ENCODE measurements around the gene MMP14. TPM values are rescaled to one million over a fixed set of nuclear protein-coding genes. Genes with fewer than 3 reads are reported as not detected.
A peak's percentile ranks its signal among the peaks of the same experiment; 100 is the strongest.
"Not testable (repeated sequence)": the region's sequence is repeated elsewhere in the genome, so short reads cannot be mapped to it uniquely, and the experiment has no call there.

The MMP14 gene
- total RNA-seq, 1 donor = 188 TPM

- peak; percentile 85 for TF ChIP-seq CTCF (IDR thresholded peaks at IDR 0.05; ENCODE audit: insufficient read depth, low read depth, low read length)
- DNase-seq (ENCODE audit: low read depth) = peak; percentile 91
- peak overlapping the region; percentile 40 for H3K4me3 ChIP-seq (ENCODE audit: low read depth, low read length)
These were observed 13.8 kb upstream of the MMP14 start for GRCh38 chr14:22822571-22823098.

GRCh38 chr14:22824711-22825359 lies 11.6 kb upstream of the MMP14 start:
- no peak for TF ChIP-seq CTCF (IDR thresholded peaks at IDR 0.05; ENCODE audit: insufficient read depth, low read depth, low read length)
- DNase-seq (ENCODE audit: low read depth) = peak; percentile 90
- no peak overlapping the region for H3K4me3 ChIP-seq (ENCODE audit: low read depth, low read length)

DNA sequence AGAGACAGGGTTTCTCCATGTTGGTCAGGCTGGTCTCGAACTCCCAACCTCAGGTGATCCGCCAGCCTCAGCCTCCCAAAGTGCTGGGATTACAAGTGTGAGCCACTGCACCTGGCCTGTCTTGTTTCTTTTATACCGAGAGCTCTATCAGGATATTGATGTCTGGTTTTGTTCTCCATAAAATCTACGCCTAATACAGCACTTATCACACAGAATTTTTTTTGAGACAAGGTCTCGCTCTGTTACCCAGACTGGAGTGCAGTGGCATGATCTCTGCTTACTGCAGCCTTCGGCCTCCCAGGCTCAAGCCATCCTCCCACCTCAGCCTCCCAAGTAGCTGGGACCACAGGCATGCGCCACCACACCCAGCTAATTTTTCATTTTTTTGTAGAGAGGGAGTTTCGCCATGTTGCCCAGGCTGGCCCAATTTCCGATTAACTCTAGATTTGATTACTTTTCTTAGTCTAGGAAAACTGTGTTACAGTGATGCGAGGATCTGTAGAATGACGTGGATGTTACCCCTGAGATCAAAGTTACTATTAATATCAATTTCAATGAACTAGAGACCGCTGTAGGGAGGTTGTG lies 7.2 kb upstream of the MMP14 start:
- not testable (repeated sequence) for DNase-seq (ENCODE audit: low read depth); H3K4me3 ChIP-seq (ENCODE audit: low read depth, low read length)

DNA sequence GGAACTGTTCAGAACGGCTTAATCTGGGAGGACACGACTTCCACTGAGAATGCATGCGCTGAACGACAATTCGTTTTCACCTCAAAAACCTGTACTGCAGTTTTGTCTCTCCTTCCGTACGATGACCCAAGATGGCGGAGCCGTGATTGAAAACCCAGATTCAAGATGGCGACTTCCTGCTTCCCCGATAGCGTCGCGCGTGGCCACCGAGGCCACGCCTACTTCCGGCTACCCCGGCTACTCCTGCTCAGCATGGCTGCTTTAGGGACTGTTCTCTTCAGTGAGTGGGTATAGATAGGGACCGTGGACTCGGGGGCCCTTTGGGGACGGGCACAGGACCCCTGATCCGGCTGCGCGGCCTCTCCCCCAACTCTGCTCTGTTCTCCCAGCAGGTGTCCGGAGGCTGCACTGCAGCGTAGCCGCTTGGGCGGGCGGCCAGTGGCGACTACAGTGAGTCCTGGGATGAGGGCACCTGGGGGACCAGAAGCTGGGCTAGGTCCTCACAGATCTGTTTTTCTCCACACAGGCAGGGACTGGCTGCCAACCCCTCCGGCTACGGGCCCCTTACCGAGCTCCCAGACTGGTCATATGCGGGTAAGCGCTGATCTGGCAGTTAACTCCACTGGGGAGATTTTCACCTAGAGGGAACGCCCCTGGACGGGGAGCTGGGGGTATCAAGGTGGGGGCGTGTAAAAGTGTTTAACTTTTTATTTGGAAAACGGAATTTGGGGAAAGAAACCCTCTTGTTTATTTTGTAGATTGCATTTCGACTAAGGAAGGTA lies 6.5 kb upstream of the MMP14 start, which contains the start of gene MRPL52:
TSS of gene MRPL52 (plus strand) at position 227 of the 782 bp plus-strand sequence. CDS start at position 253, 26 bp downstream.
- H3K4me3 ChIP-seq (ENCODE audit: low read depth, low read length) = peak within 1 kb of the TSS; percentile 95
- no peak for TF ChIP-seq CTCF (IDR thresholded peaks at IDR 0.05; ENCODE audit: insufficient read depth, low read depth, low read length)
- peak; percentile 88 for DNase-seq (ENCODE audit: low read depth)

- DNase-seq (ENCODE audit: low read depth) = no peak
- no peak for TF ChIP-seq CTCF (IDR thresholded peaks at IDR 0.05; ENCODE audit: insufficient read depth, low read depth, low read length)
These were observed 5.9 kb upstream of the MMP14 start for GRCh38 chr14:22830443-22831010.

GRCh38 chr14:22835505-22835904 lies 880 bp upstream of the MMP14 start:
- no peak overlapping the region for H3K4me3 ChIP-seq (ENCODE audit: low read depth, low read length)
- no peak for TF ChIP-seq CTCF (IDR thresholded peaks at IDR 0.05; ENCODE audit: insufficient read depth, low read depth, low read length)
- DNase-seq (ENCODE audit: low read depth) = no peak

More at GRCh38 chr14:22830443-22831010, 5.9 kb upstream of the MMP14 start:
- peak overlapping the region; percentile 95 for H3K4me3 ChIP-seq (ENCODE audit: low read depth, low read length)
